ENCODE results near the gene RARA. TPM values are rescaled to one million over a fixed set of nuclear protein-coding genes. Genes with fewer than 3 reads are reported as not detected.

Gene RARA
- total and polyA plus RNA-seq, 2 donors (not counting 1 experiment from before 2014, with no cell fraction given), result 7.0 to 7.8 TPM

GRCh38 chr17:40344421-40345160 is 35.6 kb downstream of the RARA start:
- TF ChIP-seq EZH2 (IDR thresholded peaks at IDR 0.05; ENCODE audit: low read length, missing control alignments), result no peak
- TF ChIP-seq, protein P1, sequence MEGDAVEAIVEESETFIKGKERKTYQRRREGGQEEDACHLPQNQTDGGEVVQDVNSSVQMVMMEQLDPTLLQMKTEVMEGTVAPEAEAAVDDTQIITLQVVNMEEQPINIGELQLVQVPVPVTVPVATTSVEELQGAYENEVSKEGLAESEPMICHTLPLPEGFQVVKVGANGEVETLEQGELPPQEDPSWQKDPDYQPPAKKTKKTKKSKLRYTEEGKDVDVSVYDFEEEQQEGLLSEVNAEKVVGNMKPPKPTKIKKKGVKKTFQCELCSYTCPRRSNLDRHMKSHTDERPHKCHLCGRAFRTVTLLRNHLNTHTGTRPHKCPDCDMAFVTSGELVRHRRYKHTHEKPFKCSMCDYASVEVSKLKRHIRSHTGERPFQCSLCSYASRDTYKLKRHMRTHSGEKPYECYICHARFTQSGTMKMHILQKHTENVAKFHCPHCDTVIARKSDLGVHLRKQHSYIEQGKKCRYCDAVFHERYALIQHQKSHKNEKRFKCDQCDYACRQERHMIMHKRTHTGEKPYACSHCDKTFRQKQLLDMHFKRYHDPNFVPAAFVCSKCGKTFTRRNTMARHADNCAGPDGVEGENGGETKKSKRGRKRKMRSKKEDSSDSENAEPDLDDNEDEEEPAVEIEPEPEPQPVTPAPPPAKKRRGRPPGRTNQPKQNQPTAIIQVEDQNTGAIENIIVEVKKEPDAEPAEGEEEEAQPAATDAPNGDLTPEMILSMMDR (conservative IDR thresholded peaks at IDR 0.05 in 1 of 2, IDR thresholded peaks at IDR 0.05 in 1 of 2; ENCODE audit: low read depth in 1 of 2, low read length in 2 of 2), result no peak
- peaks cover 7% of the 10 kb centered on the region for H3K36me3 ChIP-seq (ENCODE audit: control insufficient read depth, insufficient read depth, low read length)
- H3K27me3 ChIP-seq (ENCODE audit: control insufficient read depth, insufficient read depth, low read length), result no peaks in the 10 kb centered on the region
- peaks cover 51% of the 10 kb centered on the region for H3K4me1 ChIP-seq (ENCODE audit: control insufficient read depth, extremely low read depth, insufficient read depth, low read length)
- H3K27ac ChIP-seq (ENCODE audit: insufficient read depth, low read length), result peak overlapping the region; percentile 45
- peak overlapping the region; percentile 92 for H3K4me2 ChIP-seq (ENCODE audit: extremely low read depth, insufficient read depth, low read length)
- H4K20me1 ChIP-seq (ENCODE audit: control insufficient read depth, extremely low read depth, insufficient read depth, low read length), result no peaks in the 10 kb centered on the region
- H3K4me3 ChIP-seq (replicated peaks in 1 of 4; ENCODE audit: control extremely low read depth in 1 of 4, insufficient read depth in 1 of 4, low read depth in 3 of 4, low read length in 4 of 4), result peak overlapping the region; percentile 31 to 82 (median 52)
- peaks cover 29% of the 10 kb centered on the region for H3K79me2 ChIP-seq (ENCODE audit: control insufficient read depth, insufficient read depth, low read length)
- H2AFZ ChIP-seq (ENCODE audit: low read length), result no peak overlapping the region
- no peak overlapping the region for H3K9ac ChIP-seq (ENCODE audit: insufficient read depth, low read length)
- no peaks in the 10 kb centered on the region for H3K9me3 ChIP-seq (ENCODE audit: control insufficient read depth, insufficient read depth, low read depth, low read length)
- no peak for DNase-seq (ENCODE audit: low read depth in 2 of 2)

- H3K4me1 ChIP-seq (ENCODE audit: control insufficient read depth, extremely low read depth, insufficient read depth, low read length), result peaks cover 59% of the 10 kb centered on the region
- H3K9me3 ChIP-seq (ENCODE audit: control insufficient read depth, insufficient read depth, low read depth, low read length), result no peaks in the 10 kb centered on the region
- peak overlapping the region; percentile 92 for H3K4me2 ChIP-seq (ENCODE audit: extremely low read depth, insufficient read depth, low read length)
- peak overlapping the region; percentile 45 for H3K27ac ChIP-seq (ENCODE audit: insufficient read depth, low read length)
- H3K79me2 ChIP-seq (ENCODE audit: control insufficient read depth, insufficient read depth, low read length), result peaks cover 32% of the 10 kb centered on the region
- H4K20me1 ChIP-seq (ENCODE audit: control insufficient read depth, extremely low read depth, insufficient read depth, low read length), result no peaks in the 10 kb centered on the region
- peaks cover 12% of the 10 kb centered on the region for H3K36me3 ChIP-seq (ENCODE audit: control insufficient read depth, insufficient read depth, low read length)
- H3K27me3 ChIP-seq (ENCODE audit: control insufficient read depth, insufficient read depth, low read length), result no peaks in the 10 kb centered on the region
- no peak overlapping the region for H2AFZ ChIP-seq (ENCODE audit: low read length)
- peak overlapping the region; percentile 31 to 82 (median 42) for H3K4me3 ChIP-seq (replicated peaks in 1 of 4; ENCODE audit: control extremely low read depth in 1 of 4, insufficient read depth in 1 of 4, low read depth in 3 of 4, low read length in 4 of 4)
- peak; percentile 59 to 76 for DNase-seq (ENCODE audit: low read depth in 2 of 2)
- TF ChIP-seq, protein P1 (conservative IDR thresholded peaks at IDR 0.05 in 1 of 2, IDR thresholded peaks at IDR 0.05 in 1 of 2; ENCODE audit: low read depth in 1 of 2, low read length in 2 of 2), result no peak
- peak overlapping the region; percentile 51 for H3K9ac ChIP-seq (ENCODE audit: insufficient read depth, low read length)
Measured at GRCh38 chr17:40345161-40345993, 36.4 kb downstream of the RARA start.

Measured in fibroblast of lung (primary cell).